ENCODE results near the gene AGPAT2.

AGPAT2 gene

DNA sequence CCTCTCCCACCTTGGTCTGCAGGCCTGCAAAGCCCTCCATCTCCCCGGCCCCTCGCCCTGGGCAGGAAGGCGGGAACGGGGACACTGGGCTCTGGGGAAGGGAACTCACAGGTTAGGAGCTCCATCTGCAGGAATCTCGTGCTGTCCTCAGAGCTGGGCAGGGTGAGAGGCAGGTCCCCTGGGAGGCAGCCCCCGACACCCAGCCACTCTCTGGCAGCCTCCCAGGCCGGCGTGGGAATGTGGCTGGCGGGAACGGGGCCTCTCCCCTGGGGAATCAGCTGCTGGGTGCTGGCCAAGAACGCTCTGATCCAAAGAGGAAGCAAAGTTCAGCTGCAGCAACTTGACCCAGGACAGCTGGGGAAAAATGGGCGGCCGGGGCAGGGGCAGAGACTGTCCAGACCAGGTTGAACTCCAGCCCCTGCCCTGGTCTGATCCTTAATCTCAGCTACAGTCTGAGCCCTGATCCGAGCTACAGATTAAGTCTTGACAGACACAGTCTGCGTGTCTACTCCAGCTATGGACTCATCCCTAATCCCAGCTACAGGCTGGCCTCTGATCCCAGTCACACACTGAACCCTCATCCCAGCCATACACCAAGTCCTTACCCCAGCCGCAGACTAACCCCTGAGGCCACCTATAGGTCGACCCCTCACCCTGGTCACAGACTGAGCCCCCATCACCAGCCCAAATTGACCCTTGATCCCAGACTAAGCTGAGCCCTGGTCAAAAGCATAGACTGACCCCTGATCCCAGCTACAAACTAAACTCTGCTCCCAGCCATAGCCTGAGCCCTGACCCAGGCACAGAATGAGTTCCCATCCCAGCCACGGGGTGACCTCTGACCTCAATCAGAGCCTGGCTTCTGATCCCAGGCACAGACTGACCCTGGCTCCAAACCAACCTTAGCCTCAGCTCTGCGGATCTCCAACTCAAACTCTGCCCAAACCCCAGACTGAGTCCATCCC, 61.9 kb downstream of the AGPAT2 start (continued):
- TF ChIP-seq, protein P1, sequence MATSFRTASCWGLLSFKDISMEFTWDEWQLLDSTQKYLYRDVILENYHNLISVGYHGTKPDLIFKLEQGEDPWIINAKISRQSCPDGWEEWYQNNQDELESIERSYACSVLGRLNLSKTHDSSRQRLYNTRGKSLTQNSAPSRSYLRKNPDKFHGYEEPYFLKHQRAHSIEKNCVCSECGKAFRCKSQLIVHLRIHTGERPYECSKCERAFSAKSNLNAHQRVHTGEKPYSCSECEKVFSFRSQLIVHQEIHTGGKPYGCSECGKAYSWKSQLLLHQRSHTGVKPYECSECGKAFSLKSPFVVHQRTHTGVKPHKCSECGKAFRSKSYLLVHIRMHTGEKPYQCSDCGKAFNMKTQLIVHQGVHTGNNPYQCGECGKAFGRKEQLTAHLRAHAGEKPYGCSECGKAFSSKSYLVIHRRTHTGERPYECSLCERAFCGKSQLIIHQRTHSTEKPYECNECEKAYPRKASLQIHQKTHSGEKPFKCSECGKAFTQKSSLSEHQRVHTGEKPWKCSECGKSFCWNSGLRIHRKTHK (tag by site-specific recombination; IDR thresholded peaks at IDR 0.05) = no peak
- no peak for TF ChIP-seq ZBTB7A (tag by site-specific recombination; IDR thresholded peaks at IDR 0.05; ENCODE audit: low read depth)
- no peak for TF ChIP-seq KLF16 (tag by site-specific recombination; IDR thresholded peaks at IDR 0.05)
- TF ChIP-seq ZBTB48 (tag by site-specific recombination; IDR thresholded peaks at IDR 0.05) = peak; percentile 41; the same call in 1 of the 2 replicates
- TF ChIP-seq ZNF548 (tag by site-specific recombination; IDR thresholded peaks at IDR 0.05) = no peak
- no peak for TF ChIP-seq ZNF292 (tag by site-specific recombination; IDR thresholded peaks at IDR 0.05; ENCODE audit: borderline replicate concordance, low read depth)
- TF ChIP-seq ZNF114 (tag by site-specific recombination; IDR thresholded peaks at IDR 0.05) = no peak
- no peak for TF ChIP-seq PRDM1 (tag by site-specific recombination; IDR thresholded peaks at IDR 0.05)
- TF ChIP-seq YY2 (tag by site-specific recombination; IDR thresholded peaks at IDR 0.05) = no peak
- TF ChIP-seq ZNF274 (IDR thresholded peaks at IDR 0.05; ENCODE audit: low read length) = no peak
- TF ChIP-seq ZNF274 (tag by site-specific recombination; IDR thresholded peaks at IDR 0.05; ENCODE audit: borderline replicate concordance) = no peak
- TF ChIP-seq ZNF530 (tag by site-specific recombination; IDR thresholded peaks at IDR 0.05; ENCODE audit: low read depth) = no peak
- TF ChIP-seq ZNF660 (tag by site-specific recombination; IDR thresholded peaks at IDR 0.05) = no peak
- TF ChIP-seq BCL11A (tag by site-specific recombination; IDR thresholded peaks at IDR 0.05; ENCODE audit: low read depth) = peak; percentile 68; the same call in 1 of the 2 replicates
- peak; percentile 88 for TF ChIP-seq ZNF600 (tag by site-specific recombination; IDR thresholded peaks at IDR 0.05)
- TF ChIP-seq, protein P2, sequence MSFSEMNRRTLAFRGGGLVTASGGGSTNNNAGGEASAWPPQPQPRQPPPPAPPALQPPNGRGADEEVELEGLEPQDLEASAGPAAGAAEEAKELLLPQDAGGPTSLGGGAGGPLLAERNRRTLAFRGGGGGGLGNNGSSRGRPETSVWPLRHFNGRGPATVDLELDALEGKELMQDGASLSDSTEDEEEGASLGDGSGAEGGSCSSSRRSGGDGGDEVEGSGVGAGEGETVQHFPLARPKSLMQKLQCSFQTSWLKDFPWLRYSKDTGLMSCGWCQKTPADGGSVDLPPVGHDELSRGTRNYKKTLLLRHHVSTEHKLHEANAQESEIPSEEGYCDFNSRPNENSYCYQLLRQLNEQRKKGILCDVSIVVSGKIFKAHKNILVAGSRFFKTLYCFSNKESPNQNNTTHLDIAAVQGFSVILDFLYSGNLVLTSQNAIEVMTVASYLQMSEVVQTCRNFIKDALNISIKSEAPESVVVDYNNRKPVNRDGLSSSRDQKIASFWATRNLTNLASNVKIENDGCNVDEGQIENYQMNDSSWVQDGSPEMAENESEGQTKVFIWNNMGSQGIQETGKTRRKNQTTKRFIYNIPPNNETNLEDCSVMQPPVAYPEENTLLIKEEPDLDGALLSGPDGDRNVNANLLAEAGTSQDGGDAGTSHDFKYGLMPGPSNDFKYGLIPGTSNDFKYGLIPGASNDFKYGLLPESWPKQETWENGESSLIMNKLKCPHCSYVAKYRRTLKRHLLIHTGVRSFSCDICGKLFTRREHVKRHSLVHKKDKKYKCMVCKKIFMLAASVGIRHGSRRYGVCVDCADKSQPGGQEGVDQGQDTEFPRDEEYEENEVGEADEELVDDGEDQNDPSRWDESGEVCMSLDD (tag by site-specific recombination; IDR thresholded peaks at IDR 0.05) = no peak

DNA sequence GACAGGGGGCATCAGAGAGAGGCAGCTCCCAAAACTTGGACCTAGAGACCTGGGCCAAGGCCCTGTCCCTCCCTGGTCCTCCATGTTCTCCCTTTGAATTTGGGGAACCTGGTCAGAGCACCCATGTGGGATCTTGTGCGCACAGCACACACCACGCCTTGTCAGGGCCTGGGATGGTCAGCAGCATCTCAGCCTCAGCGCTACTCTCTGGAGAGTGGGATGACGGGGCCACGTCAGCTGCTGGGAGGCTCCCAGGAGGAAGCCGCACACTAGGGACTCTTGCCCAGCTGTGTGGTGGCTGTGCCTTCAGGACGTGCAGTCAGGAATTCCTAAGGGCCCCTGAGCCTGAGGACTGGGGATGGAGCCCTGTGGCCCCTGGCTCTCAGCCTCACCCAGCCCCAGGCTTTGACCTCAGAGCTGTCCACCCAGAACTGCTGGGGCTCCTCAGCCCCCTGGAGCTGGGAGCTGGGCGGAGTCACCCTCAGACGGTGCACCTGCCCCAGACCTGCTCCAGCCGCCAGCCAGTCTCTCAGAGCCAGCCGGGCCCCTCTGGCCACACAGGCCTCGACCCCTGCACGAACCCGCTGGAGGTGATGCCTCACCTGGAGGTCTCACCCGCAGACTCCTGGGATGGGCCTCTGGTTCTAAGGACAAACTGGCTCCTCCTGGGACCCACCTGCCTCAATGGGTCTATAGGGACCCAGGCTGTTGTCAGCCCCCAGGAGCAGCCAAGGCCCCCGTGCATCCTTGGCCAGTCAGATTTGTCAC, 62.9 kb downstream of the AGPAT2 start:
- Histone ChIP-seq H3K4me3 (ENCODE audit: low read depth, low read length) (no peak overlapping the region), H3K27ac (ENCODE audit: extremely low read depth, low read depth, low read length) (no peak overlapping the region; the same call in 1 of the 2 replicates), H3K36me3 (ENCODE audit: control insufficient read depth in 2 of 2, insufficient read depth in 1 of 2, low read length in 2 of 2) (no peaks in the 10 kb centered on the region), H3K9me3 (ENCODE audit: control insufficient read depth, insufficient read depth, low read depth, low read length) (no peaks in the 10 kb centered on the region), H3K4me1 (ENCODE audit: control insufficient read depth, insufficient read depth, low read length) (no peaks in the 10 kb centered on the region)
- TF ChIP-seq ZIC2 (tag by site-specific recombination; IDR thresholded peaks at IDR 0.05) (peak; percentile 86), GLIS2 (tag by site-specific recombination; IDR thresholded peaks at IDR 0.05) (0 out of 2 replicates have a peak, but pooled peaks have one; percentile 2), EGR2 (tag by site-specific recombination; IDR thresholded peaks at IDR 0.05; ENCODE audit: low read depth) (no peak), HOXC10 (CRISPR knock-in tag; IDR thresholded peaks at IDR 0.05) (no peak)
- ChIA-PET CTCF (interaction anchor here (0.7 to 9.3 kb wide), 9 partner anchors 18 to 154 kb away, joined by 3 to 360 read pairs (median 4); no protein-coding TSS in a partner anchor), POLR2A (interaction anchor here (0.6 to 1.9 kb wide), 5 partner anchors 66 to 138 kb away, joined by 3 to 6 read pairs (median 4); partner anchors contain the start of gene NOTCH1)
